DMS114 treated with DMSO at 0.1 percent for 48 hours (cell line): ENCODE data around the gene SERPINB7.
"Not testable (repeated sequence)": the region's sequence is repeated elsewhere in the genome, so short reads cannot be mapped to it uniquely, and the experiment has no call there.

Experiments
- DNase-seq: peaks from one replicate; lab custom pipeline; 2025; ENCODE audit not compliant: unreplicated experiment; lab: John Stamatoyannopoulos, UW

The SERPINB7 gene, protein sequence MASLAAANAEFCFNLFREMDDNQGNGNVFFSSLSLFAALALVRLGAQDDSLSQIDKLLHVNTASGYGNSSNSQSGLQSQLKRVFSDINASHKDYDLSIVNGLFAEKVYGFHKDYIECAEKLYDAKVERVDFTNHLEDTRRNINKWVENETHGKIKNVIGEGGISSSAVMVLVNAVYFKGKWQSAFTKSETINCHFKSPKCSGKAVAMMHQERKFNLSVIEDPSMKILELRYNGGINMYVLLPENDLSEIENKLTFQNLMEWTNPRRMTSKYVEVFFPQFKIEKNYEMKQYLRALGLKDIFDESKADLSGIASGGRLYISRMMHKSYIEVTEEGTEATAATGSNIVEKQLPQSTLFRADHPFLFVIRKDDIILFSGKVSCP

DNA sequence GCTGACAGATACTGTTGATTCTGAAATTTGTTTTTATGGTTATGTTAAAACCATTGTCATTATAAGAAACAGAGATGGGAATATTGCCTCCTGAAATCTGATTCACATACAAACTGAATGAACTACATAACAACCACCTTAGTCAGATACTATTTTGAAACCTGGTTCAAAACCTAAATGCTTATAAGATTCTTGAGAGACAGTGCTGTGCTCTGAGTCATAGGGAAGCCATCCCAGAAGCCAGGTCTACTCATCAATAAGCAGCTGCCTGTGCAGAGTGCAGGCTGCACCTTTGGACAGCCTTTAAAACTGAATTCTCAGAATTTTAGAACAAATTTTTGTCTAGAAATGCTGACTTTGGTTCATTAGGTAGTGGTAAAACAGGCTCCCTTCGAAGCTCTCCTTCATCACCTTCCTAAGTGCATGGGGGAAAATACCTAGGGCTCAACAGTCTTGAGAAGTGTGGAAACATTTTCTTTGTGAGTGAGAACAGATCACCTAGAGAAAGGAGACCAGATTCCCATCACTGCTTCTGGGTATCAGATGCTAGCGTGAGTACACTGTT is at the start of gene SERPINB7:
SERPINB7 (plus strand) TSS at position 253 of the 565 bp plus-strand sequence. CDS start 6,955 bp downstream, outside the sequence.
- no peak for DNase-seq

DNA sequence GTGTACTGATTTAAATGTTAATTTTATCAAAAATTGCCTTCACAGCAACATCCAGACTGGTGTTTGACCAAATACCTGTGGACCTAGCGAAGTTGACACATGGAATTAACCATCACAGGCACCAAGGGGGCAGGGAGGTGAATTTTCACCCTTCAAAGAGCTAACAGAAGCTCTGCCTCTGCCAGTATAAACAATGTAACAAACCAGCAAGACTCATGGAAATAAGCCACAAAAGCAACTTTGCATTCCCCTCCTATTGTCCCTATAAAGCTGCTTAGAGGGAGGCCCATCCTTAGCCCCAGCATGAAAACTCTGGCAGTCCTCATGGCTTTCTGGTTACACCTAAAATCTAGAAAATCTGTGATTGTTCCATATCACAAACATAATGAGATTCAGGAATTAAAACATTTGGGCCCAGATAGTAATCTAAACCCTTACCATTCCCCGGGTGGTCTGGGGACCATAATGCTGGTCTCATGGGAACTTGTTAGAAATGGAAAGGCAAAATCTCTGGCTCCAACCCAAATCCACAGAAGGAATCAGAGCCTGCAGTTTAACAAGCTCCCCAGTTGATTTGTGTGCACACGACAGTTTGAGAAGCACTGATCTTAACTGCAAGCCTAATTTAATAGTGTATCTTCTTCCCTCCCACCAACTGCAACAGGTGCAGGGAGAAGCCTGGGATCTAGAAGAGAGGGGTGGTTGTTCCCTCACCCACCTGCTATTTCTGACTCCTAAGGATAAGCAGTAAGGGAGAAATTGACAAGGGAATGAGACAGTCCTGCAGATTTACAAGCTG is 49.3 kb upstream of the SERPINB7 start:
- no peak for DNase-seq

DNA sequence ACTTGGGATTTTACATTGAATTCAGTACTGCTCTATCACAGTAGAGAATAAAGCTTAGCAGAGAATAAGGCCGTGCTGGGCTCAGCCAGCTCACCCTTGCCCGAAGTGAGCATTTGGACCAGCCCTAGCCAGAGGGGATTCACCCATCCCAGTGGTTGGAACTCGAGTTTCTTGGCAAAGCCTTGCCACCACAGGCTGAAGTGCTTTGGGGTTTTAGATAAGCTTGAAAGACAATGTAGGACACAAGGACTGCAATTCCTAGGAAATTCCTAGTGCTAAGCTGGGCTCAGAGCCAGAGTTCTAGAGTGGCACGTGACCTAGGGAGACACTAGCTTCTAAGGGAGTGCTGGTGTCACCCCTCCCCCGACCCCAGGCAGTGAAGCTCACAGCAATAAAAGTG is 44.4 kb upstream of the SERPINB7 start:
- no peak for DNase-seq

DNA sequence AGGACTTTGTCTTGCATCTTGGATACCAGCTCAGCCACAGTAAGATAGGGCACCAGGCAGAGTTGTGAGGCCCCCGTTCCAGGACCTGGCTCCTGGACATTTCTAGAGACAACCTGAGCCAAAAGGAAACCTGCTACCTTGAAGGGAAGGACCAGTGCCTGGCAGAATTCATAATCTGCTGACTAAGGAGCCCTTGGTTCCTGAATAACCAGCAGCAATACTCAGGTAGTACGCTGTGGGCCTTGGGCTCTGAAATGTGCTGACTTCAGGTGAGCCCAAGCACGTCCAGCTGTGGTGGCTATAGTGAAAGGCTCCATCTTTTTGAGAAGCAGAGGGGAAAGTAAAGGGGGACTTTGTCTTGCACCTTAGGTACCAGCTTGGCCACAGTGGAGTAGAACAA is 44.0 kb upstream of the SERPINB7 start:
- no peak for DNase-seq

DNA sequence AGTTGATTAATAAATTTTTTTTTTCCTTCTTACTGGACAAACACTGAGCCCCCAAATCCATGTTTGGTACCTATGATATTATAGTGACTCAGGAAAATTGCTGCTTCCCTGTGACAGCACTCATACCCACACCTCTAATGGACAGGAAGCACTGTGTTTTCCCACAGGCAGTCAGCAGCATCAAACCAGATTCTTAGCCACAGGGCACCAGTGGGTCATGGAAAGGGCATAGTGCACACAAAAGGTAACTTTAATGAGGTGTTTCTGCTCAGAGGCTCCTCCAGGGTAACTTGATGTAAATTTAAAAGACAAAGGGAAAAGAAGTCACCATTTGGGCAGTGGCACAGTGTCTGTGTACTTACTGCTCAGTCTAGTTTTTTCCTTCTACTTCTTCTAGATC is 38.3 kb upstream of the SERPINB7 start:
- DNase-seq: no peak

DNA sequence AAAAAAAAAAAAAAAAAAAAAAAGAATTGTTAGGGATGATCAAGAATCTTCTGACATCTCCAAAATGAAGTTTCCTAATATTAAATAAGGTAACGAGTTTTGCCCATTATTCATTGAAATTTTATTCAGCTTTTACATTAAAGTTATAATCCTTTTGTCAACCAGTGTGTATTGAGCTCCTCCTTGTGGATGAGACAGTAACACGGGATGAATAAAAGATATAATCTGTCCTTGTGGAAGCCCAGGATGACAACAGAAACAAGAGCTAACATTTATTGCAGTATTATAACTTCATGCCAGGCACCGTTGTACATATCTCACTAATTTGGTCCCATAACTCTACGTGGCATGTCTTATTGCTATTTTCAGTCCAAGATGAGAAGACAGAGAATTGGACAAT is 33.4 kb upstream of the SERPINB7 start:
- no peak for DNase-seq

DNA sequence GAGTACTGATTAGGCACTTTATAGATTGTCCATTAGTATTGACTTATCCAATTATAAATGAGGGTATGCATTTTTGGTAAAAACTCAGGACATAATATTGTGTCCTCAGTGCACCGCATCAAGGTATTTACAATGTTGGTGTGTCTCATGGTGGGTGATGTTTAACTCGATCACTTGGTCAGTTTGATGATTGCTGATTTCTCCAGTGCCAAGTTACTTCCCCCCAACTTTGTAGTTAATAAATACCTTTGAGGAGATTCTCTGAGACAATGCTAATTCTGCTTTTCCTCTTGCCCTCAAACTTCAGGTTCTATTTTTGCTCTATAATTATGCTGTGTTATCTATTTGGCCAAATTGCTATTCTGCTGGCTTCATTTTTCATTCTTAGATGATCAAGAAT is 28.2 kb upstream of the SERPINB7 start:
- DNase-seq: no peak

DNA sequence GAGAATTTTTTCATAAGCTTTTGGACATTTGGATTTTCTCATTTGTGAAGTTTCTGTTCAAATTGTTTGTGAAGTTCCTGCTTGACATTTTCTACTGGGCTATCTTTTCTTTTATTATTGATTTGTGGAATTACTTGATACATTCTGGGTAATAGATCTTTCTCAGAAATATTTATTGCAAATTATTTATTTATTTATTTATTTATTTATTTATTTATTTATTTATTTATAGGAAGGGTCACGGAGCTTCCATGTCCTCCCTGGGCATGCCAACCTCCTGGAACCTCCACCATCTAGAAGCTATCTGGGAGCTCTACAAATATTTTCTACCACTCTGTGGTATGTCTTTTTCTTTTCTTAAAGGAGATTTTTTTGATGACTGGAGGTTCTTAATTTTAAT is 25.7 kb upstream of the SERPINB7 start:
- DNase-seq: no peak

DNA sequence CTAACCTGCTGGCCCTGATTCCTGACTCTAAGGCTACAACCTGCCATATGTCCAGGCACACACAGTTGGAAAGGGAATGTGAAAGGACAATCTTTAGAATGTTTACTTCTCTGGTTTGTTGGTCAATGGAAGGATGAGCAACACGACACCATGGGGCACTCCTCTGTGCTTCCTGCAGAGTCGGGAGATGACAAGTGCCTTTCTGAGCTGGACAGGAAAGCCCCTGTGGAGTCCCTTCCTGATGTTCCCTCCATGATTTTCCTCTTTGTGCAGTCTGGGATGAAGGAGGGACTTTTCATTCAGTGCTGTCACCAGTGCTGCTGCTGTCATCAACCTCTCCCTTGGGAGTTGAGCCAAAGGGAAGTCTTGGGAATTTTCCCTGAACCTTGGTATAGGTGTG is 22.6 kb upstream of the SERPINB7 start:
- no peak for DNase-seq

DNA sequence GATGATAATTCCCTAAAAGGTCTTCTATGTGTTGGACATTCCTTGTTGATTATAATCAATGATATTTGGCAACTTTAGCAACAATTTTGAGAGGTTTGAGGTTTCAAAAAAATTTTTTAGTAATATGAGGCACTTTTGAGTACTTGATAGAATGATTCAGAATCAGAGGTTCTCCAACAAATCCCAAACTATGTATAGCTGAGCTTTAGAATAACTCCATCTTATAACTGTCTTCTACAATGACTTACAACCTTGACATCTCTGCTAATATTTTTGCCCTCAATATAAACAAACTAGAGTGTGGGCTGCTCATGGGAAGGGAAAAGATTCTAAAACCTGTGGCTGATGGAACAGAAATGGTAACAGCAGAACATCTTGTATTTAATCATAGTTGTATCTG is 21.5 kb upstream of the SERPINB7 start:
- DNase-seq: no peak

DNA sequence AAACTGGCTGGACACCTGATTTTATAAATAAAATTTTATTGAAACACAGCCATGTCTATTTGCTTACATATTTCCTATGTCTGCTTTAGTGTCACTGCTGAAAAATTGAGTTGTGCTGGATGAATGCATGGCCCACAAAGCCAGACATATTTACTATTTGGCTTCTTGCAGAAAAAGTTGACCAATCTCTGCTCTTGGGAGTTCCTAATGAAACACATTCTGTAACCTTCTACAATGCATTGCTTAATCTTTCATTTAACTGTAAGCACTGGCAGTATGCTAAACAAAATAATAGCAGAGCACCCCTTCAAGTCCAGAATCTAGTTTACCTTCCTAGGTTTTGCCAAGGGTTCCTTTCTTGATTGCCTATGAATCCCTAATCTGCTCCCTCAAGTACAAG is 17.7 kb upstream of the SERPINB7 start:
- DNase-seq: no peak

DNA sequence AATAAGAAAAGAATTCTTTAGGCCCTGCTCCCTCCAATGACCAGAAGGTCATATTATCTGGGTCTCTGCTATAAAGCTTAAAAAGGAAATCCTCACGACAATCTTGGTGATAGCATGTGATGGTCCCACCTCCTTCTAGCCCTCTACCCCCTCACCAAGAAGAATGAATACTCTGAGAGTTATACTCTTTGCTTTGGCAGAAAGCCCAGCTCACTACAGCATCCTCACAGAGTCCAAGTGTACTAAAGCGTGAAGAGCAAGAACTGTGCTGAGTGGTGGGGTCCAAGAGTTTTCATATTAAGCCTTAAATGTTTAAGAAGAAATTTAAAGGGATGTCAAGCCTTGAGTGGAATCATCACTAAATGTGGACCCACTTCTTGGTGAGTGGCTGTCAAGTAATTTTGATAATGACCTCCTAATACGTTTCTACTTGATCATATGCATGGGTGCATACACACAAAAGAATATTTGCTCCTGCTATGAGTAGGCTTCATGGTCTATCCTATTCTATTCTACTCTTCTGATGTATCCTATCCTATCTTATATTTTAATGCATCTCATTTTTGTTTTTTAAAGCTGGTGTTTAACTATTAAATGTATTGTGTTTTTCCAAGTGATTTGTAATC is 16.5 kb upstream of the SERPINB7 start:
- DNase-seq: no peak

DNA sequence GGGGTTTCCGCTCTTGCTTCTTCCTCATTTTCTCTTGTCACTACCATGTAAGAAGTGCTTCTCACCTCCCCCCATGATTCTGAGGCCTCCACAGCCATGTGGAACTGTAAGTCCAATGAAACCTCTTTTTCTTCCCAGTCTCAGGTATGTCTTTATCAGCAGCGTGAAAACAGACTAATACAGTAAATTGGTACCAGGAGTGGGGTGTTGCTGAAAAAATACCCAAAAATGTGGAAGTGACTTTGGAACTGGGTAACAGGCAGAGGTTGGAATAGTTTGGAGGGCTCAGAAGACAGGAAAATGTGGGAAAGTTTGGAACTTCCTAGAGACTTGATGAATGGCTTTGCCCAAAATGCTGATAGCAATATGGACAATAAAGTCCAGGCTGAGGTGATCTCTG is 15.4 kb upstream of the SERPINB7 start:
- not testable (repeated sequence) for DNase-seq

DNA sequence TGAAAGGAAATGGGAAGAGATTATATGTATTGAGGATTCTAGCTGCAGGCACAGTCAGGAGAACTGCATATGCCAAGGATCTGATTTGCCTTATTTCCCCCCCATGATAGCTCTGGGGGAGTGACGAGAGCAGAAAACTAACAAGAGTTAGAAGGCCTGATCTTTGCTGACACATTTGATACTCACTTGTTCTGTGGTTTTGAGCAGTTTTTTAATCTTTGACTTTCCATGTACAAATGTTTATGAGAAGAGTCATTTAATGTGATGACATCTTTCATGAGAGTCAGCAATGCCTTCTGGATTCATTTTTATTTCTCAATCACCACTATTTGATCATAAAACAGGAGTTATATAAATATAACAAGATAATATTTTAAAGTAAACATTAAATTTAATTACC is 12.7 kb upstream of the SERPINB7 start:
- no peak for DNase-seq

DNA sequence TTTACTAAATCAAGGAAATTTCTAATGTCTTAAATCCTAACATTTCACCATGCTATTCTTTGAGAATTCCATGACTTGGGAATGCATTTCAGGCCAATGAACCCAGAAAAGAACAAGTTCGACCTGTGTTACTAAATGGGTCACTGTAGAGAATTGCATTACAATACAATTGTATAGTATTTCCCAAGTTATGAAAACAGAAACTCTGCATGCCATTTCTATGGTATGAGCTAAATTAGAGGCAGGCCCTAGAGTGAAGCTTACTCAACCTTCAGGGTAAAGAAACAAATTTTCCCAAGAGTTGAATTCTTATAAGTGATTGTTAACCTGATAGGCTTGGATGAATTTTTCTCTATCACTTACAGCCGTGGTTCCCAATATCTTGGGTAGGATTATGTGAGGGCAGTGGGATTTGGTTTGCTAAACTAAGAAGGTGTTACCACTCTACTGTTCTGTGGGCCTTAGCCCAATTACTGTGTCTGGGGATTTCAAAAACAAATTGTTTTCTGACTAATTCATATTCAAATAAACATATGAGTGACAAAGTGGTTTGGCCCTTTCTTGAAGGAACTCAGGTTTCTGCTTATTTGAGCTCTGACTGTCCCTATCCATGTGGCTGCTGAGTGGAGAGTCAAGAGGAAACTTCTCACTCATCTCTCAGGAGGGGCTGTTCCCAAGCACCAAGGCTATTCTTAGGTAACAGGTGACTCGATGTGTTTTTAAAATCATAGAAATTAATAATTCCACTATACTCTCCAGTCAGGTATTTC is 11.2 kb upstream of the SERPINB7 start:
- DNase-seq: no peak

DNA sequence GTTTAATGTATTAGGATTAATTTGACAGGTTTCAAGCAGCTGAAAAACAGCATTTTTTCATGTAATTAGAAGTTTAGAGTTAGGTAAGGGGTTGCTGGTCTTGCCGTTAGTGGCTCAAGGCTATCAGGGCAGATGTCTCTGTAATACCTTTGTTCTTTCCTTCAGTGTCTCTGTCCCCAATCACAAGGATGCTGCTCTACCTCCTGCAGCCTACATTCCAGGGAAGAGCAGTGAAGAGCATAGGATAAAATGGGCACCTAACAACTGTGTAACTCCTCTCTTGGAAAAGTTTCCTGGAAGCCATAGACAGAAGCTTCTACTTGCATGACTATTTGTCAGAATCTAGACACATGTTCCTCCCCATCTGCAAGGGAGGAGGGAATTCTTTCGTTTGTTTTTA is 9.4 kb upstream of the SERPINB7 start:
- DNase-seq: no peak

DNA sequence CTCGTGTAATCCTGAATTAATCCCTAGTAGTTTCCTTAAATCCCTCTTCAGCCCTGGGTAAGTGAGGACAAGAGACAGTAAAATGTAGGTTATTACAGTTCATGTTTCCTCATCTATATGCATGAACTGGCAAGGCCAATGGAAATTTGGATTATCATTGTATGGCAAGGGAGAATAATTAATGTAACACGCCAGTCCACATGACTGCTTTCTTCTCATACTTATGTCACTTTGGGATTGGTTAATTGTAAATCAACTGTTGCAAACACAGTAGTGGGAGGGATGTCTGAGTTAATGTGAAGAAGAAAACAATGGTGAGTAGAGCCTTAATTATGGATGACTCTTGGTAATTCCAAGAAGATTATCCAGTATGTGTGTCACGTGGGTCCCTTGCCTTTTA is 1.7 kb upstream of the SERPINB7 start:
- no peak for DNase-seq

DNA sequence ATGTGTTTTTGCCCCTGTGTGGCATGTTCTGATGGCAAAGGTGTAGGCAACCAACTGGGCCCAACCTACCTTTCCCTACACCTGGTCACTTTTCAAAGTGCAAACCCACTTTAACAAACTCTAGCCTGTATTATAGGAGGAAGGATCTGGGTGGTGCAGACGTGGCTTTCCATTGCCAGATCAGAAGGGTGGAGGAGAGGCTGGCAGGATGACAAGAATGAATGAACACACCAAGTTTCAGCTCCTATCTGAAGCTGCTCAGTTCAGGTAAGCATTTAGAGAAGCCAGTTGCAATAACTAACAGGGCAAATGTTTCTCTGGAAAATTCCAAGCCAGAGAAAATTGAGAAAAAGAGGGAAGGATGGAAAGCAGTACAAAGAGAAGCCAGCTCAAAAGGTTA is 707 bp upstream of the SERPINB7 start:
- no peak for DNase-seq

DNA sequence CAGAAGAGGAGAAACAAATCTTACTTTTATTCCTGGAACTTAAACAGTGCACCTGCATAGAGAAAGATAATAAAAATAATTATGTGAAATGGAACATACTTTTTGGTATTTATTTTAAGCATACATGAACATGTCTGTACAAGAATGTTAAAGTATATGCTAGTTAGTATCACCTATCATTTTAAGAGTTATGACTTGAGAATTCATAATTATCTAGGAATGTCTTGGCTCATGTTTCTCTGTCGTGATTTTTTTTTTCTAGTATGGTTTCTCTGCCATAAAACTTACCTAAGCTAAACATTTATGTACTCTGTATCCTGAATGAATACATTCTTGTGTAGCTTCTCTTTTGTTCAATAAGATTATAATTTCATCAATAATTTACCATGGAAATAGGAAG is 4.2 kb downstream of the SERPINB7 start:
- DNase-seq: no peak

DNA sequence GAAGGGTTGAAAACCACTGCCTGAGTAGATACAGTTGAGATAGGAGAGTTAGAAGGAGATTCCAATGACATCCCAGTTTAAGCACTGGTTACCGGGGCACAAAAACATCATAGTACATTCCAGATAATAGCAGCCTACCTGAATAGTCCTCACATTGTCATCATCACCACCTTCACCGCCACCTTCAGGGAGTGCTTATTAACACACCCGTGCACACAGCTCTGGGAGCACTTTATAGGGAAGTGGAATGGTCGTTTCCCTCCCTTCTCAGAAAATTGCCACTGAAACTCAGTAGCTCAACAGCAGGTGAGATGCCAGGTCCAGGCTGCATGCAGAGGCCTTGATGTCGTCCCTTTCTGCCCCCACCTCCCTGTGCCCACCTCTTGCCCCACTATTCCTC is 8.2 kb downstream of the SERPINB7 start:
- no peak for DNase-seq
